Measurements from ENCODE around the gene PCBP4.

PCBP4 gene

GRCh38 chr3:51967384-51968169 lies at the start of gene PCBP4:
TSS of gene PCBP4 (minus strand) at chr3:51967454. CDS start at chr3:51961240, 6,214 bp downstream.
- Histone ChIP-seq H3K4me3 (peak within 1 kb of the TSS; percentile 67 to 79 (median 72)), H3K36me3 (peaks cover 0 to 36% (median 6%) of the 10 kb centered on the region in 11 experiments; a peak in 7 of 22 replicates), H3K4me1 (peaks cover 56 to 93% (median 81%) of the 10 kb centered on the region in 10 experiments), H3K9ac (peak within 1 kb of the TSS; percentile 80 to 95 (median 87)), H4K20me1 (peaks cover 0 to 50% (median 25%) of the 10 kb centered on the region in 11 experiments; a peak in 14 of 22 replicates), H3K9me3 (replicated peaks in 1 of 11) (no peaks in the 10 kb centered on the region), H3K4me2 (peak within 1 kb of the TSS; percentile 93 to 100 (median 98)), H3K27me3 (no peaks in the 10 kb centered on the region), H3K27ac (peak within 1 kb of the TSS; percentile 48 to 95 (median 88); a peak in 21 of 22 replicates)
- no peak for TF ChIP-seq Cebpa-rat (IDR thresholded peaks at IDR 0.05)

DNA sequence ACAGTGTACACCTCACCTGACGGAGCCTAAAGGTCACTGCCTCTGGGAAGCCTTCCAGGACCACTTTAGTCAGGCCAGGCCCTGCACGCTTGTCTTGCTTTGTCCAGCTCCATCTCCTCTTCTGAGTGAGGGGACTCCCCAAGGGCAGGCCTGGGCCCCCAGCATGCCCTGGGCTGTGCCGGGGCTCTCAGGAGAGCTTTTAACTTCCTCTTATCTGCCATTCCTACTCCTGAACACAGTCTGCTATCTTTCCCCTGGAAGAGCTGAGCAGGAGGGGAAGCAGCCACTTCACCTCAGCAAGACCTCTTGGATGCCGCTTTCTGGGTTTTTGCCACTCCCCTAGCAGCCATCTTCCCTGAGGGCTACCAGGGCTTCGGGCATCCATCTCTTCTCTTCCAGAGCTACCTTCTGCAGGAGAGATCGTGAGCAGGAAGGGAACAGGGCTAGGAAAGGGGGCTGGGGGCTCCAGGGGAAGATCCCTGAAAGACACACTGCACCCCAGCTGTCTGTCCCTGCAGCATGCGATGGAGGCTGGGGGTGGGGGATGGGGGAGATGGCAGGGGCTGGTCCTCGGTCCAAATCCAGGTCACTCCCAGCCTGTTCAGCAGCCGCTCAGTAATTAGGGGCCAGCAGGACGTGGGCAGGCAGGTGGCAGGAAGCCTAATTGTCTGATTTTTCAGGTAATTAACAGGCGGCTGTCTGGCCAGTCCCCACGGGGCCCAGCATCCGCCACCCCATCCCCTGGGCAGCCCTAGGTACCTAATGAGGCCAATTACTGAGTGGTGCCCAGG lies 48.4 kb upstream of the PCBP4 start:
- no peaks in the 10 kb centered on the region for H4K20me1 ChIP-seq
- H3K4me1 ChIP-seq, result peaks cover 39 to 76% (median 71%) of the 10 kb centered on the region in 10 experiments
- H3K36me3 ChIP-seq, result no peaks in the 10 kb centered on the region
- no peak overlapping the region for H3K27ac ChIP-seq
- 0 out of 22 replicates have a peak overlapping the region, but pooled peaks of 2 of the 11 experiments have one; percentile 15 to 37 for H3K9ac ChIP-seq
- H3K9me3 ChIP-seq (replicated peaks in 1 of 11), result no peaks in the 10 kb centered on the region
- no peak overlapping the region for H3K4me3 ChIP-seq
- H3K27me3 ChIP-seq, result peaks cover 0 to 3% (median 0%) of the 10 kb centered on the region in 11 experiments; a peak in 1 of 22 replicates
- no peak for TF ChIP-seq Cebpa-rat (IDR thresholded peaks at IDR 0.05)
- peak overlapping the region; percentile 35 to 98 (median 62) for H3K4me2 ChIP-seq

GRCh38 chr3:52014613-52015012 lies 47.4 kb upstream of the PCBP4 start:
- H3K9me3 ChIP-seq (replicated peaks in 1 of 11), result no peaks in the 10 kb centered on the region
- peaks cover 29 to 66% (median 61%) of the 10 kb centered on the region in 10 experiments for H3K4me1 ChIP-seq
- H3K4me2 ChIP-seq, result peak overlapping the region; percentile 35 to 98 (median 62)
- no peak overlapping the region for H3K9ac ChIP-seq
- no peak overlapping the region for H3K4me3 ChIP-seq
- H3K27ac ChIP-seq, result no peak overlapping the region
- no peaks in the 10 kb centered on the region for H4K20me1 ChIP-seq
- TF ChIP-seq Cebpa-rat (IDR thresholded peaks at IDR 0.05), result no peak
- H3K27me3 ChIP-seq, result peaks cover 0 to 3% (median 0%) of the 10 kb centered on the region in 11 experiments; a peak in 1 of 22 replicates
- no peaks in the 10 kb centered on the region for H3K36me3 ChIP-seq

DNA sequence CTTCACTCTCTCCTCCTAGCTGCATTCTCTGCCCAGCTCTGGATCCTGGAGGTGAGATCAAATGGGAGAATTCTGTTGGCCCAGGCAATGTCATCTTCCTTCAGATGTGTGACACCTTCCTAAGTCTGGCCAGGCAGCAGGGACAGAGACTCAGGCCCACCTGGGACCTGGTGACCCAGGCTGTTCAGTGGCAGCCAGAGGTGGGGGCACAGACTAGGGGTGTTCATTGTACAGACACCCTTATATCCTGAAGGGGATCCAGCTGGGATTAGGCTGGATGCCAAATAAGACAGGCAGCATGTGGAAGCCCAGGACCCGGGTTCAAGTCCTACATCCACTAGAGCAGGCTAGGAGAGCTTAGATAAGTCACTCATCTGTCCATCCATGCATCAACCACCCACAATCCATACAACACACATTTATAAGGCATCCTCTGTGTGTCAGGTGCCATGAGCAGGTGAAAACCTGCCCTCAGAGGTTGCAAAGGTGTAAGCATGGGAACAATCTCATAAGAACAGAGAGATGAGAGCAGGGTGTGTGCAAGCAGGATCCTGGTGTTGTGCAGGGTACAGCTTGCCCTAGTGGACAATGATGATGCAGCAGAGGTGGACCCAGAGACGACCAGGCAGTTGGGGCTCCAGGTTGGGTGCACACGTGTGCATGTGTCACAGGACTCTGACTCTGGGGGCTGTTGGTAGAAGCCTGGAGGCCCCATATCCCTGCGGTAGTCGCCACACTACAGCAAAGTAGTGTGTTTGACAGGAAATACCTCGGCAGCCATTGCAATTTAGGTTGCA lies 46.7 kb upstream of the PCBP4 start:
- Histone ChIP-seq H3K4me1 (peaks cover 22 to 60% (median 55%) of the 10 kb centered on the region in 10 experiments), H3K27me3 (peaks cover 0 to 3% (median 0%) of the 10 kb centered on the region in 11 experiments; a peak in 1 of 22 replicates), H3K9me3 (replicated peaks in 1 of 11) (no peaks in the 10 kb centered on the region), H3K4me2 (peak overlapping the region in 7 of 11 experiments; percentile 55 to 98 (median 62); a peak in 8 of 22 replicates), H3K4me3 (no peak overlapping the region), H4K20me1 (no peaks in the 10 kb centered on the region), H3K36me3 (no peaks in the 10 kb centered on the region), H3K9ac (no peak overlapping the region), H3K27ac (no peak overlapping the region)
- TF ChIP-seq Cebpa-rat (IDR thresholded peaks at IDR 0.05), result no peak

- Histone ChIP-seq H3K9me3 (replicated peaks in 1 of 11) (no peaks in the 10 kb centered on the region), H3K27me3 (no peaks in the 10 kb centered on the region), H3K9ac (no peak overlapping the region), H3K4me1 (peaks cover 13 to 47% (median 42%) of the 10 kb centered on the region in 10 experiments), H3K36me3 (no peaks in the 10 kb centered on the region), H3K27ac (no peak overlapping the region), H3K4me3 (no peak overlapping the region), H3K4me2 (peak overlapping the region in 3 of 11 experiments; percentile 1 to 19 (median 4); a peak in 2 of 22 replicates), H4K20me1 (no peaks in the 10 kb centered on the region)
- TF ChIP-seq Cebpa-rat (IDR thresholded peaks at IDR 0.05), result no peak
These were observed 45.4 kb upstream of the PCBP4 start for GRCh38 chr3:52012699-52013098.

- TF ChIP-seq Cebpa-rat (IDR thresholded peaks at IDR 0.05), result no peak
- no peaks in the 10 kb centered on the region for H3K36me3 ChIP-seq
These were observed 43.2 kb upstream of the PCBP4 start for GRCh38 chr3:52010431-52010830.

GRCh38 chr3:52007291-52007690 lies 40.0 kb upstream of the PCBP4 start:
- H3K4me2 ChIP-seq, result no peak overlapping the region
- H3K4me1 ChIP-seq, result peaks cover 28 to 43% (median 33%) of the 10 kb centered on the region in 10 experiments
- H3K9me3 ChIP-seq (replicated peaks in 1 of 11), result no peaks in the 10 kb centered on the region
- no peaks in the 10 kb centered on the region for H3K27me3 ChIP-seq
- H3K4me3 ChIP-seq, result no peak overlapping the region
- H3K27ac ChIP-seq, result no peak overlapping the region
- no peak overlapping the region for H3K9ac ChIP-seq
- no peaks in the 10 kb centered on the region for H3K36me3 ChIP-seq
- H4K20me1 ChIP-seq, result no peaks in the 10 kb centered on the region; a peak in 1 of 22 replicates
- no peak for TF ChIP-seq Cebpa-rat (IDR thresholded peaks at IDR 0.05)

More at GRCh38 chr3:52010431-52010830, 43.2 kb upstream of the PCBP4 start:
- Histone ChIP-seq H3K4me2 (no peak overlapping the region), H3K9ac (no peak overlapping the region), H3K27me3 (no peaks in the 10 kb centered on the region), H3K27ac (no peak overlapping the region), H3K4me1 (peaks cover 22 to 38% (median 33%) of the 10 kb centered on the region in 10 experiments), H3K9me3 (replicated peaks in 1 of 11) (no peaks in the 10 kb centered on the region), H4K20me1 (no peaks in the 10 kb centered on the region; a peak in 1 of 22 replicates), H3K4me3 (no peak overlapping the region)

- H3K4me2 ChIP-seq, result peak overlapping the region in 9 of 11 experiments; percentile 75 to 93 (median 79); a peak in 13 of 22 replicates
These were observed 39.5 kb upstream of the PCBP4 start for GRCh38 chr3:52006820-52007133.

More at GRCh38 chr3:52006820-52007133, 39.5 kb upstream of the PCBP4 start:
- H3K27ac ChIP-seq, result no peak overlapping the region
- H3K4me1 ChIP-seq, result peaks cover 28 to 48% (median 38%) of the 10 kb centered on the region in 10 experiments
- H3K4me3 ChIP-seq, result no peak overlapping the region
- H3K36me3 ChIP-seq, result no peaks in the 10 kb centered on the region
- H3K9ac ChIP-seq, result no peak overlapping the region
- H3K9me3 ChIP-seq (replicated peaks in 1 of 11), result no peaks in the 10 kb centered on the region
- no peaks in the 10 kb centered on the region for H3K27me3 ChIP-seq
- no peak for TF ChIP-seq Cebpa-rat (IDR thresholded peaks at IDR 0.05)
- H4K20me1 ChIP-seq, result no peaks in the 10 kb centered on the region; a peak in 1 of 22 replicates

Data from BLaER1 treated with 17β-estradiol and CSF1 and Interleukin-3, amounts not matched to agents 10 nM and 100 nM (cell line).